ENCODE data around the gene CELF2.

CELF2 gene

GRCh38 chr10:11057448-11057847 lies 39.8 kb downstream of the CELF2 start:
- DNase-seq (ENCODE audit: low read depth in 2 of 2, low spot score in 1 of 2): no peak

- no peak for DNase-seq (ENCODE audit: low read depth in 2 of 2, low spot score in 1 of 2)
These were observed 40.3 kb downstream of the CELF2 start for GRCh38 chr10:11057994-11058393.

DNA sequence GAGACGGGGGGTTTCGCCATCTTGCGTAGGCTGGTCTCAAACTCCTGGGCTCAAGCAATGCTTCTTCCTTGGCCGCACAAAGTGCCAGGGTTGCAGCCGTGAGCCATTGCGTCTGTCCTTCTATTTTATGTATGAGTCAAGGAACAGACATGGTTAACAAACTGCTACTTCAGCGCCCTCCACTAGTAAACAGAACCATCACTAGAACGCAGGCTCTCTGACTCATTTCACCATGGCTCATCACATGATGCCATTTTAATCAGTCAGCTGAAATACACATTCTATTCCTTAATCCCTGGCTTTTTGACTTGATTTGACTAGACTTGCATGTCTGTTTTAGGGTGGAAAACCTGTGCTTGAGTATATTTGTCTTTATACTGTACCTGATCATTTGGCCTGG lies 41.3 kb downstream of the CELF2 start:
- DNase-seq (ENCODE audit: low read depth in 2 of 2, low spot score in 1 of 2): no peak

DNA sequence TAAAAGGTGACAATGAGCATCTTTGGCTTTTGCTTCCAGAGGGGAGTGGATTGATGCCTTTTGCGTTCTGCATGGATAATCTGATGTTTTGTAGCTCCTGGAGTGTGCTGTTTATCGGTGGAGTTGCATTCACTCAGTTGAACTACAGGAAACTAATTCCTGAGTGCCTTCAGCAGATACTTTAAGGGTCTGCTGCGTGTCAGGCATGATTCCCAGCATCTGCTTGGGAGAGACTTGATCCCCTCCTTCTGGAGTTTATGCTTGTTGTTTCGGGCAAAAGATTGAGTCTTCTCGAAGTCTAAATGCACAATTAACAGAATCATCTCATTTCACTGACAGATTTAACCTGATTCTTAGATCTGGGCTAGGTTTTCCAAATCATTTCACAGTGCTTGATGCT lies 46.2 kb downstream of the CELF2 start:
- no peak for DNase-seq (ENCODE audit: low read depth in 2 of 2, low spot score in 1 of 2)

- no peak for DNase-seq (ENCODE audit: low read depth in 2 of 2, low spot score in 1 of 2)
These were observed 47.2 kb downstream of the CELF2 start for GRCh38 chr10:11064832-11065231.

- no peak for DNase-seq (ENCODE audit: low read depth in 2 of 2, low spot score in 1 of 2)
These were observed 47.9 kb downstream of the CELF2 start for GRCh38 chr10:11065567-11065966.

DNA sequence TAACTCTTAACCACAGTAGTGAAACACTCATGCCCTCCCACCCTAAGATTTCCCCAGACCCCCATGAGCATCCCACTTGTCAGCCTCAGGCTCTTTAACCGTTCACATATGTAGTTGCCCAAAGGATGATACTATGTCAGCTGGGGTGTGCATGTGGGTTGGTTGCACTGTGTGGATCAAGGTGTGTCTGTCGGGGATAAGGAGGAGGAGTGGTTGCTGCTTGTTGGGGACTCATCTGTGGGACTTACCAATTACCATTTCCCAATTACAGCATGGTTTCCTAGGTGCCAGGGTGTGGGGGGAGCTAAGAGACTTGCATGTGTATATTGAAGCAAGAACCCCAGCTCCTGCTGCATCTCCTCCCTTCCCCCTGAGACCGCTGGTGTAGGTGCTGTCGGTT lies 48.8 kb downstream of the CELF2 start:
- DNase-seq (ENCODE audit: low read depth in 2 of 2, low spot score in 1 of 2): no peak

DNA sequence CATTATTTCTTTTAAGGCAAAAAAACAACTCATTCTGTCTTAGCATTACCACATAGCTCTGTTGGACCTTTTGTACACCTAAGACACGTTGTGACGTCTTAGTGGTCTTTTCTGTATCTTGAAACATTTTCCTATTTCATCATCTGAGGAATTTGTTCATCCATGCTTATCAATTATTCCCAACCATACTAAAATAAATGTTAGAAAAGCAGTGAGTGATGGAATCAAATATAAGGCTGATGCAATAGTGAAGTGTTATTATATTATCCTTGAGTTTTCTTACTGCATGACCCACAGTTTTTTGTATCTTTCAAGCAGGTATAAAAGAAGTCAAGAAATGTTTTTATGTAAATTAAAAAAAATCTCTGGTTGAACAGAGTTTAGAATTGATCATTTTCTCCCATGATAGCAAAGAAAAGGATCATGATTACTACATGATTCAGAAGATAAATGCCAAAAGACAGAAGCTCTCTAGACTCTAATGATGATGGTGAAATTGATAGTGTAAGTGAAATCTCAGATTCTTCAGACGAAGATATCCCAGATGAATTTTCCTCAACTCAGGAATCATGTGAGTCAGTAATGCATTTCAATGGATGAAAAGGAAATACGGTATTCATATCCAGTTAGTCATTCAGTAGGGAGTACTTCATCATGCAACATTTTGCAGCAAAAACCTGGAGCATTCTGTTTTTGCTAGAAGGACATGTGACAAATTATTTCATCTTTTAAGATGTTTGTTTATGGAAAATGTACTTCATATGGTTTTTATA lies 51.4 kb downstream of the CELF2 start:
- no peak for DNase-seq (ENCODE audit: low read depth in 2 of 2, low spot score in 1 of 2)

GRCh38 chr10:11073410-11073809 lies 55.7 kb downstream of the CELF2 start:
- DNase-seq (ENCODE audit: low read depth in 2 of 2, low spot score in 1 of 2): no peak

GRCh38 chr10:11074536-11075267 lies 57.0 kb downstream of the CELF2 start:
- no peak for DNase-seq (ENCODE audit: low read depth in 2 of 2, low spot score in 1 of 2)

GRCh38 chr10:11076221-11076620 lies 58.5 kb downstream of the CELF2 start:
- no peak for DNase-seq (ENCODE audit: low read depth in 2 of 2, low spot score in 1 of 2)

GRCh38 chr10:11080564-11080984 lies 62.9 kb downstream of the CELF2 start:
- DNase-seq (ENCODE audit: low read depth in 2 of 2, low spot score in 1 of 2): no peak

- no peak for DNase-seq (ENCODE audit: low read depth in 2 of 2, low spot score in 1 of 2)
These were observed 63.7 kb downstream of the CELF2 start for GRCh38 chr10:11081408-11081807.

DNA sequence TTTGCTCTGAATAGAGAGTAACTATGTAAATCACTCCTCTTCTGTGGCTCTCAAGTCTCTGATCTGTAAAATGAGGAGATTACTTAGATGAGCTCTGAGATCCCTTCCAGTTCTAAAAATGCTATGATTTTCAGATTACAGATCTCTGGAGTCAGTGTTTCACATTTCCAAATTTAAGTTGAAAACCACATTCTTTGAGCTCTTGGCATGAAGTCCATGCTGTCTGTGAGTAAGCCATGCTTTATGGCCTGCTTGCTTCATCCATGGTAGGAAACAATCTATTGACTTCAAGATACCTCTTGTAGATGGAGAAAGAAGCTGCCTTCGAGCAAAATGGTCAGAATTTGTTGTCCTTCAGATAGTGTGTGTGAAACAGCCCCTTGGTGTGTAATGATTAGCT lies 64.9 kb downstream of the CELF2 start:
- DNase-seq (ENCODE audit: low read depth in 2 of 2, low spot score in 1 of 2): no peak

GRCh38 chr10:11083051-11083450 lies 65.4 kb downstream of the CELF2 start:
- DNase-seq (ENCODE audit: low read depth in 2 of 2, low spot score in 1 of 2): no peak

DNA sequence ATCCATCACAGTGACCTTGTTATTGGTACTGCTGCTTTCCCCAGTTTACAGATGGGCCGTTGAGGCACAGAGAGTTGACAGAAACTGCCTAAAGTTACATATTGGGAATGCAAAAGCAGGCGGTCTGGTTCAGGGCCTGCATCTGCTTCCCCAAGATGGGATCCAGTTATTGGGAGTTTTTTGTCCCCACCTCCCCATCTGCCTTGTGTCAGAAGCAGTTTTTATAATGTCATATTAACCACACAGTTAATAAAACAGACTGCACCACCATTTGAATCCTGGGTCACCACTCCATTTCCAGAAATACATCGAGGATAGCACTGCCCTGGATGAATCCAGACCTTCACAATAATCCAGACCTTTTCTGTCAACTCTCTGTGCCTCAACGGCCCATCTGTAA lies 67.9 kb downstream of the CELF2 start:
- DNase-seq (ENCODE audit: low read depth in 2 of 2, low spot score in 1 of 2): no peak

- no peak for DNase-seq (ENCODE audit: low read depth in 2 of 2, low spot score in 1 of 2)
These were observed 68.6 kb downstream of the CELF2 start for GRCh38 chr10:11086177-11086840.

DNA sequence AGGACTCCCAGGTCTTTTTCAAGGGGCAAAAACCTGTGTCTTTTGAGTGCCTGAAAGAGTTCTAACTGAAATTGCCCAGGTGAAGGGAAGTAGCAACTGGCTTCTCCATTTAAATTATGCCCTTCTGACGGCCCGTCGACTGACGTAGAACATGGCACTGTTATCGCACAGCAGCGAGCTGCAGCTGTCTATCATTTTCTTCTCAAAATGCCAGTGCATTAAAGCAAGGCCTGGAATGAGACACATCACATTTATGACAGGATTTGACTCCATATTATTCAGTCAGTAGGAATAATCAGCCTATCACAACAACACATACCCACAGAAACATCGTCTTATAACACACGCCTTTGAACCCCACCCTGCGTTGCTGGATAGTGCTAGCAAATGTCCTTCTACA lies 69.7 kb downstream of the CELF2 start:
- DNase-seq (ENCODE audit: low read depth in 2 of 2, low spot score in 1 of 2): no peak

DNA sequence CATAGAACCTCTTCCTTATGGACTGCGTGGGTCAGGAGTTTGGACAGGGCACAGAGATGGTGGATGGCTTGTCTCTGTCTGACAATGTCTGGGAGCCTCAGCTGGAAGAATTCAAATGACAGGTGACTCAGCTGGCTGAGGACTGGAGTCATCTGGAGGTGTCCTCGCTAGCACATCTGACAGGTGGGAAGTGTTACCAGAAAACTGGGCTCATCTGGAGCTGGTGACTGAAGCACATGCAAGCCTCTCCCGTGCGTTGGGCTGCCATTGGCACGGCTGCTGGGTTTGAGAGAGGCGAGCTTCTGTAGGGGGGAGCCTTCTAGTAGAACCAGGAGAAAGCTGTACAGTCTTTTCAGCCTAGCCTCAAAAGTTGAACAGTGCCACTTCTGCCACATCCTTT lies 71.0 kb downstream of the CELF2 start:
- no peak for DNase-seq (ENCODE audit: low read depth in 2 of 2, low spot score in 1 of 2)

- no peak for DNase-seq (ENCODE audit: low read depth in 2 of 2, low spot score in 1 of 2)
These were observed 71.6 kb downstream of the CELF2 start for GRCh38 chr10:11089272-11089671.

DNA sequence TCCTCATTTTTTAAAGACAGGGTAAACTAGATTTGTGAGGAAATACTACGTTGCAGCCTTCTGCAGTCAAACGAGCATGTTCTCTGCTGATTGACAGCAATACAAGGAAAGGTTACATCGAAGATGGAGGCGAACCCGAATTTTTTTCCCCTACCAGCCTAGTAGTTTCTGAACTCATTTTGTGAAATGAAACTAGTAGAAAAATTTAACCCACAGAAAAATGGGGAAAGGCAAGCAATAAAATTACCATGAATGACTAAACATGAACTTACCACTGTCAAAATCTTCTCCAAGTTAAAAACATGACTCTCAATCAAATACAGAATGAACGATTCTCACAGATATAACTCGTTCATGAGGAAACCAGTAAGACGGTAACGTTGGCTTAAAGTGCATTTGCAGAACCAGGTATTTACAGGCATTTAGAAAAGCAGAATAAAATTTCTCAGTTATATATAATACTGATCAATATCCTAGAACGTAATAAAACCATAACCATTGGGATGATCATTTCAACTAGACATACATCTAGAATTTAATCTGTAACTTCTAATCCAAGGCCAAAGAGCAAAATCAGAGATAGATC lies 73.9 kb downstream of the CELF2 start:
- DNase-seq (ENCODE audit: low read depth in 2 of 2, low spot score in 1 of 2): no peak

Measured in stimulated activated CD8-positive, alpha-beta memory T cell treated with anti-CD3 and anti-CD28 coated beads, Interleukin-4, amount 100 ng/mL, for 4 hours (primary cell).